WERI-Rb-1 (cell line): ENCODE measurements around the gene AGPAT3.
A peak's percentile ranks its signal among the peaks of the same experiment; 100 is the strongest.

ENCODE experiments used
- DNase-seq: peaks from one replicate; pipeline ENCODE4 v3.0.0-alpha.2; 2020
- H3K27ac ChIP-seq: fragments of 250-450 bp; sonication (Bioruptor Pico); 2 replicates; pipeline ENCODE4 v1.5.1; 2020; ENCODE audit warnings: mild to moderate bottlenecking, moderate library complexity
- H3K27me3 ChIP-seq: fragments of 250-450 bp; sonication (Bioruptor Pico); 2 replicates; pipeline ENCODE4 v1.5.1; 2021; ENCODE audit warnings: mild to moderate bottlenecking, low read depth, moderate library complexity; ENCODE audit not compliant: insufficient read depth, severe bottlenecking
- H3K36me3 ChIP-seq: fragments of 250-450 bp; sonication (Bioruptor Pico); 2 replicates; pipeline ENCODE4 v1.5.1; 2020; ENCODE audit warnings: mild to moderate bottlenecking, moderate library complexity
- H3K4me3 ChIP-seq: 2 replicates; pipeline ENCODE4 v1.5.1; 2011; ENCODE audit warnings: low read depth, mild to moderate bottlenecking, control low read depth, low read length
- H3K9me3 ChIP-seq: fragments of 250-450 bp; sonication (Bioruptor Pico); 2 replicates; pipeline ENCODE4 v1.5.1; 2021; ENCODE audit warnings: mild to moderate bottlenecking, moderate library complexity; ENCODE audit not compliant: severe bottlenecking
- TF ChIP-seq, protein P1 (sequence below): IDR thresholded peaks from 2 replicates; pipeline ENCODE4 v1.5.1; 2011; ENCODE audit warnings: low read depth, mild to moderate bottlenecking, control low read depth, inconsistent platforms, low read length

The AGPAT3 gene

DNA sequence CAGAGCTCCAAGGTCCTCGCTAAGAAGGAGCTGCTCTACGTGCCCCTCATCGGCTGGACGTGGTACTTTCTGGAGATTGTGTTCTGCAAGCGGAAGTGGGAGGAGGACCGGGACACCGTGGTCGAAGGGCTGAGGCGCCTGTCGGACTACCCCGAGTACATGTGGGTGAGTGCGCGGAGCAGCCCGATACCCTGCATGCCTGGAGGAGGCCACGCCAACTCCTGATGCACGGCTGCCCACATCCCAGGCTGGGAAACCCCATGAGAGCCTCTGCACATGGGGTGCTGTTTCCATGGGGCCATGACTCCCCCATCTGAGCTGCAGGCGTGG lies 104.1 kb downstream of the AGPAT3 start:
- Histone ChIP-seq H3K36me3 (peaks cover 48% of the 10 kb centered on the region), H3K27me3 (no peaks in the 10 kb centered on the region), H3K27ac (no peak overlapping the region), H3K9me3 (no peaks in the 10 kb centered on the region), H3K4me3 (no peak overlapping the region)
- DNase-seq, result no peak
- TF ChIP-seq, protein P1, sequence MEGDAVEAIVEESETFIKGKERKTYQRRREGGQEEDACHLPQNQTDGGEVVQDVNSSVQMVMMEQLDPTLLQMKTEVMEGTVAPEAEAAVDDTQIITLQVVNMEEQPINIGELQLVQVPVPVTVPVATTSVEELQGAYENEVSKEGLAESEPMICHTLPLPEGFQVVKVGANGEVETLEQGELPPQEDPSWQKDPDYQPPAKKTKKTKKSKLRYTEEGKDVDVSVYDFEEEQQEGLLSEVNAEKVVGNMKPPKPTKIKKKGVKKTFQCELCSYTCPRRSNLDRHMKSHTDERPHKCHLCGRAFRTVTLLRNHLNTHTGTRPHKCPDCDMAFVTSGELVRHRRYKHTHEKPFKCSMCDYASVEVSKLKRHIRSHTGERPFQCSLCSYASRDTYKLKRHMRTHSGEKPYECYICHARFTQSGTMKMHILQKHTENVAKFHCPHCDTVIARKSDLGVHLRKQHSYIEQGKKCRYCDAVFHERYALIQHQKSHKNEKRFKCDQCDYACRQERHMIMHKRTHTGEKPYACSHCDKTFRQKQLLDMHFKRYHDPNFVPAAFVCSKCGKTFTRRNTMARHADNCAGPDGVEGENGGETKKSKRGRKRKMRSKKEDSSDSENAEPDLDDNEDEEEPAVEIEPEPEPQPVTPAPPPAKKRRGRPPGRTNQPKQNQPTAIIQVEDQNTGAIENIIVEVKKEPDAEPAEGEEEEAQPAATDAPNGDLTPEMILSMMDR, result no peak

DNA sequence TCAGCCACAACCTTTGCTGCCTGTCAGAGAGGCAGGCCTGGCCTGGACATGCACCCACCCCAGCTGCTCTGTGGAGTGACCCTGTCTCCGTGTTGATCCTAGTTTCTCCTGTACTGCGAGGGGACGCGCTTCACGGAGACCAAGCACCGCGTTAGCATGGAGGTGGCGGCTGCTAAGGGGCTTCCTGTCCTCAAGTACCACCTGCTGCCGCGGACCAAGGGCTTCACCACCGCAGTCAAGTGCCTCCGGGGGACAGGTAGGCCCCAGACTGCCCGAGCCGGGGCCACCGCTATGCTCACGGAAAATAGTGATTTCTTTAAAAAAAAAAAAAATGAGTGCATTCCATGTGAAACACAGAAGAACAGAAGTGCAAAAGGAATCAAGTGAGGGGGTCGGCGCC lies 105.5 kb downstream of the AGPAT3 start:
- Histone ChIP-seq H3K27me3 (no peaks in the 10 kb centered on the region), H3K4me3 (no peak overlapping the region), H3K27ac (peak overlapping the region; percentile 2; the same call in 1 of the 2 replicates), H3K36me3 (peaks cover 43% of the 10 kb centered on the region), H3K9me3 (no peaks in the 10 kb centered on the region)
- TF ChIP-seq, protein P1, result no peak
- DNase-seq, result no peak

GRCh38 chr21:43971201-43971991 lies 106.4 kb downstream of the AGPAT3 start:
- TF ChIP-seq, protein P1, result no peak
- no peak for DNase-seq
- no peaks in the 10 kb centered on the region for H3K27me3 ChIP-seq

DNA sequence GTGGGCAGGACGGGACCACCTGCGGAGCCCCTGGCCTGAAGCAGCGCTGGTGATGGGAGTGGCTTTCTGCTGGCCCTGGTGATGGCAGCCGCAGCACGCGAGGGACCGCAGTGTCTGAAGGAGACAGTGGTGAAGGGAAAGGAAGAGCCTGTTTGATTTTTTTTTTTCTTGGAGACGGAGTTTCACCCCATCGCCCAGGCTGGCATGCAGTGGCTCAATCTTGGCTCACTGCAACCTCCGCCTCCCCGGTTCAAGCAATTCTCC lies 106.9 kb downstream of the AGPAT3 start:
- no peak overlapping the region for H3K4me3 ChIP-seq
- no peaks in the 10 kb centered on the region for H3K27me3 ChIP-seq
- TF ChIP-seq, protein P1, result no peak
- no peak for DNase-seq
- peaks cover 43% of the 10 kb centered on the region for H3K36me3 ChIP-seq
- no peaks in the 10 kb centered on the region for H3K9me3 ChIP-seq
- H3K27ac ChIP-seq, result no peak overlapping the region

More at GRCh38 chr21:43971201-43971991, 106.4 kb downstream of the AGPAT3 start:
- H3K36me3 ChIP-seq, result peaks cover 43% of the 10 kb centered on the region
- no peak overlapping the region for H3K27ac ChIP-seq
- no peaks in the 10 kb centered on the region for H3K9me3 ChIP-seq
- no peak overlapping the region for H3K4me3 ChIP-seq

- DNase-seq, result no peak
- H3K27ac ChIP-seq, result peak overlapping the region; percentile 6; the same call in 1 of the 2 replicates
- TF ChIP-seq, protein P1, result no peak
Measured at GRCh38 chr21:43972850-43973633, 108.0 kb downstream of the AGPAT3 start.

GRCh38 chr21:43973634-43973955 lies 108.6 kb downstream of the AGPAT3 start:
- Histone ChIP-seq H3K36me3 (peaks cover 46% of the 10 kb centered on the region), H3K4me3 (no peak overlapping the region), H3K9me3 (no peaks in the 10 kb centered on the region), H3K27me3 (no peaks in the 10 kb centered on the region), H3K27ac (no peak overlapping the region)
- no peak for DNase-seq
- TF ChIP-seq, protein P1, result no peak

More at GRCh38 chr21:43972850-43973633, 108.0 kb downstream of the AGPAT3 start:
- Histone ChIP-seq H3K27me3 (no peaks in the 10 kb centered on the region), H3K9me3 (no peaks in the 10 kb centered on the region), H3K4me3 (no peak overlapping the region), H3K36me3 (peaks cover 42% of the 10 kb centered on the region)
